IMR-90 (cell line): ENCODE data around the gene BSPRY. TPM values are rescaled to one million over a fixed set of nuclear protein-coding genes. Genes with fewer than 3 reads are reported as not detected.

Source experiments
- ATAC-seq: fragments of 200-7000 bp; cut with Tn5 transposase; 2 replicates; pipeline ENCODE4 v1.9.1; 2020; ENCODE audit warnings: low read depth, mild to moderate bottlenecking, moderate library complexity
- BruUV-seq: library from RNA; stranded (reverse); fragments of 400-500 nt; replicated peaks from 2 replicates; lab custom pipeline; 2021; lab: Mats Ljungman, UMichigan
- CTCF ChIA-PET: fragments of 300-600 bp; formaldehyde crosslinking; extraction: SDS; loops from one replicate; lab custom pipeline; 2021; ENCODE audit warnings: antibody characterized with exemption; lab: Yijun Ruan, JAX
- POLR2A ChIA-PET: fragments of 300-600 bp; sonication (Branson Sonifier 250); formaldehyde crosslinking; loops from one replicate; lab custom pipeline; 2022; ENCODE audit warnings: antibody characterized with exemption; ENCODE audit not compliant: unreplicated experiment; lab: Charles Lee
- DNase-seq: peaks from one replicate; pipeline ENCODE4 v3.0.0; 2013
- H2AFZ ChIP-seq: replicated peaks from 2 replicates; pipeline ENCODE3; 2013; ENCODE audit warnings: low read length, mild to moderate bottlenecking; ENCODE audit not compliant: poor library complexity
- H2AK5ac ChIP-seq: 2 replicates; pipeline ENCODE4 v1.6.1; 2013; ENCODE audit warnings: low read depth, low read length, inconsistent platforms
- H2AK9ac ChIP-seq: replicated peaks from 2 replicates; pipeline ENCODE3; 2013; ENCODE audit warnings: mild to moderate bottlenecking, low read depth, low read length, moderate library complexity; ENCODE audit not compliant: poor library complexity
- H2BK120ac ChIP-seq: 2 replicates; pipeline ENCODE4 v1.6.1; 2013; ENCODE audit warnings: low read depth, low read length, inconsistent platforms
- H2BK15ac ChIP-seq: 3 replicates; pipeline ENCODE4 v1.6.1; 2013; ENCODE audit warnings: low read depth, low read length, inconsistent platforms
- H2BK20ac ChIP-seq: 2 replicates; pipeline ENCODE4 v1.6.1; 2013; ENCODE audit warnings: low read depth, mild to moderate bottlenecking, inconsistent platforms, low read length, moderate library complexity
- H2BK5ac ChIP-seq: 2 replicates; pipeline ENCODE4 v1.6.1; 2013; ENCODE audit warnings: mild to moderate bottlenecking, low read depth, low read length, inconsistent platforms; ENCODE audit not compliant: poor library complexity, severe bottlenecking
- H3K14ac ChIP-seq: replicated peaks from 2 replicates; pipeline ENCODE4 v1.6.1; 2013; ENCODE audit warnings: low read depth, low read length, inconsistent platforms
- H3K18ac ChIP-seq: 2 replicates; pipeline ENCODE4 v1.6.1; 2013; ENCODE audit warnings: low read depth, low read length, control low read depth
- H3K23ac ChIP-seq: 2 replicates; pipeline ENCODE4 v1.6.1; 2013; ENCODE audit warnings: low read depth, low read length, inconsistent platforms
- H3K27ac ChIP-seq: 2 replicates; pipeline ENCODE4 v1.5.1; 2013; ENCODE audit warnings: mild to moderate bottlenecking, control low read depth, low read length; ENCODE audit not compliant: insufficient read depth
- H3K27me3 ChIP-seq: 2 replicates; pipeline ENCODE4 v1.6.1; 2013; ENCODE audit warnings: low read length; ENCODE audit not compliant: control insufficient read depth, insufficient read depth
- H3K36me3 ChIP-seq: 2 replicates; pipeline ENCODE4 v1.6.1; 2013; ENCODE audit warnings: low read length, mixed read lengths; ENCODE audit not compliant: control insufficient read depth, insufficient read depth
- H3K4ac ChIP-seq: 2 replicates; pipeline ENCODE4 v1.6.1; 2013; ENCODE audit warnings: low read depth, low read length, inconsistent platforms
- H3K4me1 ChIP-seq: 2 replicates; pipeline ENCODE4 v1.6.1; 2013; ENCODE audit warnings: low read length, mixed read lengths; ENCODE audit not compliant: control insufficient read depth, insufficient read depth
- H3K4me2 ChIP-seq: 2 replicates; pipeline ENCODE4 v1.6.1; 2013; ENCODE audit warnings: low read depth, mild to moderate bottlenecking, control low read depth, low read length, moderate library complexity
- H3K4me3 ChIP-seq: 2 replicates; pipeline ENCODE4 v1.5.1; 2013; ENCODE audit warnings: low read depth, mild to moderate bottlenecking, control low read depth, low read length, moderate library complexity; ENCODE audit not compliant: insufficient read depth
- H3K56ac ChIP-seq: 2 replicates; pipeline ENCODE4 v1.6.1; 2013; ENCODE audit warnings: low read length, inconsistent platforms; ENCODE audit not compliant: insufficient read depth; ENCODE audit errors: extremely low read depth
- H3K79me1 ChIP-seq, 2 experiments: 2 replicates each; pipeline ENCODE4 v1.6.1; 2013; ENCODE audit warnings: low read length in 2 of 2, inconsistent platforms in 1 of 2, low read depth in 1 of 2
- H3K9ac ChIP-seq: 2 replicates; pipeline ENCODE4 v1.6.1; 2013; ENCODE audit warnings: low read depth, low read length, control low read depth
- H3K9me1 ChIP-seq: 2 replicates; pipeline ENCODE4 v1.6.1; 2013; ENCODE audit warnings: low read length, inconsistent platforms; ENCODE audit not compliant: insufficient read depth
- H3K9me3 ChIP-seq: 2 replicates; pipeline ENCODE4 v1.6.1; 2013; ENCODE audit warnings: low read length; ENCODE audit not compliant: control insufficient read depth, insufficient read depth
- H4K20me1 ChIP-seq: 2 replicates; pipeline ENCODE4 v1.6.1; 2013; ENCODE audit warnings: low read length, inconsistent platforms; ENCODE audit not compliant: insufficient read depth
- H4K5ac ChIP-seq: 2 replicates; pipeline ENCODE4 v1.6.1; 2013; ENCODE audit warnings: mild to moderate bottlenecking, low read depth, low read length, control low read depth
- H4K8ac ChIP-seq, 2 experiments: 2 replicates each; pipeline ENCODE4 v1.6.1; 2013; ENCODE audit warnings: low read depth in 2 of 2, low read length in 2 of 2, control low read depth in 1 of 2, inconsistent platforms in 1 of 2
- H4K91ac ChIP-seq: 2 replicates; pipeline ENCODE4 v1.6.1; 2013; ENCODE audit warnings: low read depth, low read length, inconsistent platforms; ENCODE audit not compliant: insufficient read depth
- BHLHE40 ChIP-seq: fragments of 150-350 bp; IDR thresholded peaks from 2 replicates; pipeline ENCODE4 v1.6.1; 2016; ENCODE audit warnings: mild to moderate bottlenecking, low read depth, low read length
- CEBPB ChIP-seq: IDR thresholded peaks from 2 replicates; pipeline ENCODE4 v1.6.1; 2012; ENCODE audit warnings: low read depth, low read length, improper control_type of control experiment
- CHD1 ChIP-seq: IDR thresholded peaks from 2 replicates; pipeline ENCODE4 v1.6.1; 2012; ENCODE audit warnings: low read depth, low read length, improper control_type of control experiment
- ELK1 ChIP-seq: fragments of 150-350 bp; IDR thresholded peaks from 2 replicates; pipeline ENCODE4 v1.6.1; 2016; ENCODE audit warnings: low read depth, mild to moderate bottlenecking, low read length, moderate library complexity, borderline replicate concordance
- MAFK ChIP-seq: IDR thresholded peaks from 2 replicates; pipeline ENCODE4 v1.6.1; 2012; ENCODE audit warnings: low read depth, low read length, improper control_type of control experiment
- MAZ ChIP-seq: IDR thresholded peaks from 2 replicates; pipeline ENCODE4 v1.6.1; 2012; ENCODE audit warnings: low read depth, mild to moderate bottlenecking, low read length, improper control_type of control experiment, moderate library complexity, borderline replicate concordance
- MXI1 ChIP-seq: IDR thresholded peaks from 2 replicates; pipeline ENCODE4 v1.6.1; 2012; ENCODE audit warnings: low read depth, mild to moderate bottlenecking, low read length, moderate library complexity, borderline replicate concordance
- NFE2L2 ChIP-seq: fragments of 150-350 bp; IDR thresholded peaks from 2 replicates; pipeline ENCODE4 v1.6.1; 2016; ENCODE audit warnings: low read depth, mild to moderate bottlenecking, low read length
- RAD21 ChIP-seq: IDR thresholded peaks from 2 replicates; pipeline ENCODE4 v1.6.1; 2012; ENCODE audit warnings: low read length, improper control_type of control experiment
- RCOR1 ChIP-seq: IDR thresholded peaks from 2 replicates; pipeline ENCODE4 v1.6.1; 2012; ENCODE audit warnings: mild to moderate bottlenecking, low read length, improper control_type of control experiment; ENCODE audit not compliant: insufficient replicate concordance
- RFX5 ChIP-seq: IDR thresholded peaks from 2 replicates; pipeline ENCODE4 v1.8.0; 2012; ENCODE audit warnings: low read depth, mild to moderate bottlenecking, low read length, moderate library complexity
- SMC3 ChIP-seq: fragments of 150-350 bp; IDR thresholded peaks from 2 replicates; pipeline ENCODE4 v1.6.1; 2016; ENCODE audit warnings: low read depth, mild to moderate bottlenecking, antibody characterized with exemption, low read length, moderate library complexity
- WGBS, 2 experiments: methylation state at CpG; one replicate each; pipeline versions ENCODE4 v1.1.5 to v1.1.7; 2013; ENCODE audit warnings: missing lambda C conversion rate in 2 of 2; ENCODE audit not compliant: insufficient read length in 1 of 2; ENCODE audit errors: extremely low coverage in 2 of 2; 5-methylcytosine and 5-hydroxymethylcytosine counted together
- dilution Hi-C: fragments of 300-500 bp; cut with HindIII; formaldehyde crosslinking; loops from one replicate; pipeline ENCODE4 v1.14.3; 2018; ENCODE audit warnings: low sequenced_read_pairs; ENCODE audit not compliant: unreplicated experiment
- in situ Hi-C: fragments of 300-500 bp; cut with MboI; formaldehyde crosslinking; loops from 3 replicates; pipeline ENCODE4 v1.14.3; 2019; ENCODE audit warnings: low sequenced_read_pairs, inconsistent platforms, mixed read lengths
- intact Hi-C: fragments of 100-400 bp; cut with micrococcal nuclease; formaldehyde crosslinking; loops from 2 replicates; pipeline ENCODE4 v1.10.0; 2022
- polyA plus RNA-seq, 3 experiments: library from polyadenylated mRNA; depleted of rRNA; stranded (reverse); fragments of >200 nt; gene quantifications; 2 replicates each; pipeline ENCODE4 v1.2.3, GENCODE V29; 2012; ENCODE audit warnings: low replicate concordance in 1 of 3
- total RNA-seq: library from RNA; depleted of rRNA; stranded (reverse); fragments of >200 nt; gene quantifications from 2 replicates; pipeline ENCODE4 v1.2.3, GENCODE V29; 2012
- TF ChIP-seq, protein P1 (sequence below): conservative IDR thresholded peaks from 2 replicates; pipeline ENCODE4 v1.5.1; 2012; ENCODE audit warnings: mild to moderate bottlenecking, low read depth, low read length, improper control_type of control experiment

BSPRY gene
- total and polyA plus RNA-seq, 2 of the 4 experiments (the other 2 are of a cell fraction) = not detected

DNA sequence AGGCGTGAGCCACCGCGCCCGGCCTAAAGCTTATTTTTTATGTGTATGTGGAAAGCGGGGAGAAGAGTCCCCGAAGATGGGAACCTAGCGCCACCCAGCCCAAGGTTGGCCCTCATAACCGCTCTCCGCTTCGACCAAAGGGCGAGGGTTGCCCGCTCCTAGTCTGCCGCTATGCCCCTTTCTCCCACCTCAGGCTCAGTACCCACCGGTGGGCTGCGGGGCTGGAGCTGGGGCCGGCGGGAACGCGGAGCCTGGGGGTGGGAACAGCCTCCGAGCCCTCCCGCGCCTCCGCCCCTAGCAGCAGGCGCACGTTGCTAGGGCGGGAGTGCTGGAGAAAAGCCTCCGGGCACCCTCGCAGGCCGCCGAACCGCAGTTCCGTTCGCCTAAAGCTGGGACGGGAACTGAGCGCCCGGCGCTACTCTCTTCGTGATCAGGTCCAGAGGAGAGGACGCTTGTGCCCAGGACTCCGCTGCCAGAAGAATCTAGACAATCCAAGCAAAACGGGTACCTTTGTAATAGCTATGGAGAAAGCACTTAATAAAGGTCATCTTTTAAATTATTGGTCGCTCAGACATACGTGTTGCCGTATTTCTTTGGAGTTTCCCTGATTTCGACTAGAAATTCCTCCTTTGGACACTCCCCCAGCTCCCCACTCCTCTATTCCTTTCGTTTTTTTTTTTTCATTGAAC is 9.2 kb upstream of the BSPRY start, which contains the start of gene WDR31:
Gene WDR31 (minus strand): TSS at position 265 of the 689 bp plus-strand sequence. CDS start 8,253 bp downstream, outside the sequence.
- Histone ChIP-seq H3K23ac (peak within 1 kb of the TSS; percentile 76), H3K9ac (peak within 1 kb of the TSS; percentile 55; the same call in 1 of the 2 replicates), H4K5ac (peak within 1 kb of the TSS; percentile 27), H3K79me1 (peaks cover 0 to 4% of the 10 kb centered on the region in 2 experiments; a peak in 1 of 4 replicates), H3K27ac (peak within 1 kb of the TSS; percentile 41; the same call in 1 of the 2 replicates), H3K27me3 (no peaks in the 10 kb centered on the region), H4K20me1 (no peaks in the 10 kb centered on the region), H2AFZ (peak within 1 kb of the TSS; percentile 96), H3K9me3 (no peaks in the 10 kb centered on the region), H2AK9ac (peak within 1 kb of the TSS; percentile 78), H2BK120ac (peak within 1 kb of the TSS; percentile 27; the same call in 1 of the 2 replicates), H3K4me2 (peak within 1 kb of the TSS; percentile 82), H3K36me3 (no peaks in the 10 kb centered on the region), H2AK5ac (no peak within 1 kb of the TSS), H3K14ac (peak within 1 kb of the TSS; percentile 78), H3K4me3 (peak within 1 kb of the TSS; percentile 85), H4K8ac (peak within 1 kb of the TSS; percentile 80 to 87), H3K4me1 (no peaks in the 10 kb centered on the region), H3K9me1 (peaks cover 10% of the 10 kb centered on the region), H2BK20ac (no peak within 1 kb of the TSS), H4K91ac (no peak within 1 kb of the TSS; the same call in 1 of the 2 replicates), H2BK5ac (no peak within 1 kb of the TSS), H2BK15ac (no peak within 1 kb of the TSS), H3K4ac (peak within 1 kb of the TSS; percentile 63), H3K56ac (peak within 1 kb of the TSS; percentile 75), H3K18ac (peak within 1 kb of the TSS; percentile 8; the same call in 1 of the 2 replicates)
- ATAC-seq (peak; percentile 99), DNase-seq (peak; percentile 86)
- ChIA-PET CTCF (interaction anchor here (0.6 to 1.0 kb wide), 2 partner anchors 22 to 29 kb away, joined by 3 to 6 read pairs; no protein-coding TSS in a partner anchor), POLR2A (no interaction called here)
- 0% methylated on average over 8 of the region's 46 CpGs; no CpG with 5 or more reads in 1 of the 2 experiments for WGBS, 2 experiments
- dilution Hi-C loops (no loop called here), intact Hi-C loops (no loop called here), in situ Hi-C loops (no loop called here)
- BruUV-seq = no TSS peak
- TF ChIP-seq SMC3 (no peak), CEBPB (no peak), MAZ (peak; percentile 76), RFX5 (no peak), NFE2L2 (no peak), RCOR1 (no peak), RAD21 (no peak), CHD1 (no peak), ELK1 (no peak), MAFK (no peak), MXI1 (peak; percentile 71; the same call in 1 of the 2 replicates), BHLHE40 (0 out of 2 replicates have a peak, but pooled peaks have one; percentile 19)
- TF ChIP-seq, protein P1, sequence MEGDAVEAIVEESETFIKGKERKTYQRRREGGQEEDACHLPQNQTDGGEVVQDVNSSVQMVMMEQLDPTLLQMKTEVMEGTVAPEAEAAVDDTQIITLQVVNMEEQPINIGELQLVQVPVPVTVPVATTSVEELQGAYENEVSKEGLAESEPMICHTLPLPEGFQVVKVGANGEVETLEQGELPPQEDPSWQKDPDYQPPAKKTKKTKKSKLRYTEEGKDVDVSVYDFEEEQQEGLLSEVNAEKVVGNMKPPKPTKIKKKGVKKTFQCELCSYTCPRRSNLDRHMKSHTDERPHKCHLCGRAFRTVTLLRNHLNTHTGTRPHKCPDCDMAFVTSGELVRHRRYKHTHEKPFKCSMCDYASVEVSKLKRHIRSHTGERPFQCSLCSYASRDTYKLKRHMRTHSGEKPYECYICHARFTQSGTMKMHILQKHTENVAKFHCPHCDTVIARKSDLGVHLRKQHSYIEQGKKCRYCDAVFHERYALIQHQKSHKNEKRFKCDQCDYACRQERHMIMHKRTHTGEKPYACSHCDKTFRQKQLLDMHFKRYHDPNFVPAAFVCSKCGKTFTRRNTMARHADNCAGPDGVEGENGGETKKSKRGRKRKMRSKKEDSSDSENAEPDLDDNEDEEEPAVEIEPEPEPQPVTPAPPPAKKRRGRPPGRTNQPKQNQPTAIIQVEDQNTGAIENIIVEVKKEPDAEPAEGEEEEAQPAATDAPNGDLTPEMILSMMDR = no peak
